Ramos (cell line): ENCODE results near the gene EPYC.

Experiments
- in situ Hi-C: fragments of 300-500 bp; cut with MboI; formaldehyde crosslinking; loops from one replicate; pipeline ENCODE4 v1.14.3; 2022; ENCODE audit warnings: low sequenced_read_pairs; ENCODE audit not compliant: unreplicated experiment

Gene EPYC

DNA sequence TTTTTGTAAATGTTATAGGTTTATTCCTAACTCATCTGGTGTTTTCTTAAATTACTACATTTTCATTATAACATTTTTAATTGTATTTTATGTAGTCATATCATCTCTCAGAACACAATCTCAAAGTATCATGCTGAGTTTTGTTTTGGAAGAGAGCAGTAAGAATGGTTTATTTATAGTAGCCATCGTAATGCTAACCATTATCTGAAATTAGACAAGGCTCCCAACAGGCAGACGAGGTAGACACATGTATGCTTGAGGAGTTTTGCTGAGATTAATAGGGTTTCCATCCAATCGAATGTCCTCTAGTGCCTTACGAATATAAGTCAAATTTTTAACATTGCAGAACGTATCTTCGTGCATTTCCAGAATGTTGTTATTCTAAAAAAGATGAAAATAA, 40.8 kb downstream of the EPYC start:
- in situ Hi-C loops, result no loop called here

- in situ Hi-C loops, result no loop called here
These were observed 43.6 kb downstream of the EPYC start for GRCh38 chr12:90961154-90961553.

DNA sequence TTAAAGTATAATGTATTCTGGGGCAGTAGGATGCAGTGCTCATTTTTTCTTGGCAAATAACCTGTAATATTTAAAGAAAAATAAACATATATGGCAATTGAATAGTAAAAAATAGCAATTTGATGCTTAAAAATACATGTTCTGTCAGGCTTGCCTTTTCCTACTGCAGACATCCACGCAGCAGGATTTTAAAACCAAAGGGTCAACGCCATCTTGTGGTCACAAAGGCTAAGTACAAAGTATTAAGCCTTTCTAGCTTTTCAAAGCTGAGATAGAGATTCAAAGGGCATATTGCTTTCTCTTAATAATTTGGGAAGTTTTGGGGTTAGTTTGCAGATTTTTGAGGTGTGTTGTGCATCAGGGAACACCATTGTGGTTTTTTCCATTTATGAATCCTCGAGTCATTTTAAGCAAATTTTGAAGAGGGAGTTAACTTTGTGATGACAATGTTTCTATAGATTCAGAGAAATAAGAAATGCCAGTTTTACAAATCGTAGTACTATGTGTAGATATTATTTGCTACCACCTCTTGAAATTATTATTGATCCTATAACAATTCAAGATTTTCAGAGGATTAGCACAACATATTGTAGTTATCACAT, 45.1 kb downstream of the EPYC start:
- in situ Hi-C loops, result no loop called here

DNA sequence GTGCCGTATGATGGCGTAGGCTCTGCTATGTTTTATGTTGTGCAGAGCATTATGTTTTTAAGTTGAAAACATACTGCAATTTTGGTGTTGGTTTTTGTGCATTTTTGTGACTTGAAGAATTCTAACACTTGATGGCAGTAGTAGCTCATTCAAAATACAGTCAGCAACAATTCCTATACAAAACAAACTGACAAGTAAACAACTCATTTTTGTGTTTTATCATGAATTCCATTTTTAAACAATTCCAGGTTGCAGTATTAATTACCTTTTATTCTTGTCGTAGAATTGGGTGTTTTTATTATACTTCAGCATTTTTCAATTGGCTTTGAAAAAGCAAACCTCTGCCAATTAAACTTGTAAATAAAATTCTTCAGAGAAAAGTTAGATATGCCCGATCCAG, 45.7 kb downstream of the EPYC start:
- in situ Hi-C loops, result no loop called here

- in situ Hi-C loops, result no loop called here
These were observed 46.4 kb downstream of the EPYC start for GRCh38 chr12:90958347-90958746.

GRCh38 chr12:90954921-90955320, 49.9 kb downstream of the EPYC start, which contains the start of gene CCER1:
CCER1 (minus strand) TSS chr12:90955176; CDS start chr12:90954742, 434 bp downstream.
- in situ Hi-C loops, result no loop called here

GRCh38 chr12:90954428-90954827, 50.3 kb downstream of the EPYC start:
- in situ Hi-C loops, result no loop called here

DNA sequence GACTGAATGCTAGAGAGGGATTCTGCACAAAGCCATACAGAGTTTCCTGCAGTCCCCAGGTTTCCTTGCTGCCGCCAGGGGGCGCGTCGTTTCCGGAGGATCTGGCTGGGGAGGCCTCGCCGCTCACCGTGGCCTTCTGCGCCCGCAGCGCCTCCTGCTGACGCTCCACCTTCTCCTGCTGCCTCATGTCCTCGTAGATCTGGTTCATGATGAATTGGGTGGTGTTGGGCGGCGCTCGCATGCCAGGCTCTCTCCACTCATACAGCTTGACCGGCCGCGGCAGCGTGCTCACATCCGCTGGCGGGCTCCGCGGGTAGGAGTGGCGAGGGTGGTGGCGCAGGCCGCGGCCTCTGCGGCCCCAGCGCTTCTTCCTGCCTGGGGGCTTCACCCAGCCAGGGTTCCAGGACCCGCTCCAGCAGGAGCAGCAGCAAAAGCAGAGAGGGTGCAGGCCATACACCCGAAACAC, 50.8 kb downstream of the EPYC start:
- in situ Hi-C loops, result no loop called here

DNA sequence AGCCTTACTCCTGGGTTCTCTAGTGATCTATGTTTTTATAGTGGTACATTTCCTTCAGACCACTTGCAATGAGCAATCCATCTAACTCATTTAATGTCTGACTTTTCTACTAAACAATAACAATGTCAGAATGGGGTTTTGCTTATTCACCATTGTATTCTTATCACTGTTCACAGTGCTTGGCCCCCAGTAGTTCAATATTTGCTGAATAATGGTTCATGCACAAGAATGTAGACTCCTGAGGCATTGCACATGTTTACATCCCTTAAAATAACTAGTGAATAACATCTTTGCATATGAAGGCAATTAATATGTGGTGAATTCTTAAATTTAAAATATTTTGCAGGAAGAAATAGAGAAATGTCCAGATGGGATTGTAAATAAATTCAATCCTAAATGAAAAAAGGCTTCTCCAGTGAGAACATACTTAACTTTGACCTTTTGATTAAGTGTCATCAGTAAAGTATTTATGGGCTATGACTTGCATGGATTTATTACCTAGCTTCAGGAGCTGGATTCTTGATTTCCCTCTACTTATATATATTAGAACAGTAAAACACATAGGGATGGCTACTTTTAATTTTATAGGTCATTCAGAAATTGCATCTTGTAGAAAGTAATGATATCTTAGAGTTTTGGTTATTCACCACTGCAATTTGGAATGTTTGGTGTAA, 53.2 kb downstream of the EPYC start:
- in situ Hi-C loops, result no loop called here

DNA sequence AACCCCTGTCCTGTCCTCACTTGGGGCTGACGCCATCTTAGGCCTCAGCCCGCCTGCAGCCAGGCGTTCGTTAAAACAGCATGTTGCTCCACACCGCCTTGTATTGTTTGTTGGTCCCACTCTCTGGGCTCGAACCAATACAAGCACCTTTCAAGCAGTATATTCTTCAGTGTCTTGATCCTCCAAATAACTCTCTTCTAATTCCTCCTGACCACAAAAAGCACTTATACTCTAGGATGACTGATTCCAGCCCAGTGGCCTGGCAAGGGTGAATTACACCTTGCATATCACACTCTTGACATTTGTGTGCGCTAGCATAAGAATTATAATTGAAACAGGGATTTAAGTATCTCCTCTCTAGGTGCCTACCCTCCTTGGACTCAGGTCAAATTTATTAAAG, 56.9 kb downstream of the EPYC start:
- in situ Hi-C loops, result loop anchor here (25.0 kb wide), 1 partner anchor 1411 kb away; the partner anchor contains the start of gene POC1B

- in situ Hi-C loops, result loop anchor here (25.0 kb wide), 1 partner anchor 1408 kb away; the partner anchor contains the start of gene POC1B
These were observed 59.6 kb downstream of the EPYC start for GRCh38 chr12:90945070-90945649.

GRCh38 chr12:90943255-90943654, 61.5 kb downstream of the EPYC start:
- in situ Hi-C loops, result loop anchor here (25.0 kb wide), 1 partner anchor 1406 kb away; the partner anchor contains the start of gene POC1B

- in situ Hi-C loops, result loop anchor here (25.0 kb wide), 1 partner anchor 1404 kb away; the partner anchor contains the start of gene POC1B
These were observed 63.8 kb downstream of the EPYC start for GRCh38 chr12:90940872-90941499.

DNA sequence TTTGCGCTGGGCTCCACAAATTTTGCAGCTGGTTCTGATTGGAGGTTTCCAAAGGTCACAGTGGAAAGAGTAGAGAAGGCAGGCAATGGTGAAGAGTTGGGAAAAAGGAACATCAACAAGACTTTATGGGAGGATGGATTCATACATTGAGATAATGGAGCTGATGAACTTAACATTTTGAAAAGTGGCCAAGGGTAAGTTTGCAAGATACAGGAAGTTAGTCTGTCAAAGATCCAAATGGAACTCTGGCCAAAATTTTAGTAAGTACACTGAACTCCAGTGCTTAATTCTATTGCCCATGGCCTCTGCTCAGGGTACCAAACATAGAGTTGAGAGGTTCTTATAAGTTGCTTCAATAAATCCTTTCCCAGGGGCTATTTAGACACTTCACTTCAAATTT, 65.4 kb downstream of the EPYC start:
- in situ Hi-C loops, result loop anchor here (25.0 kb wide), 1 partner anchor 1402 kb away; the partner anchor contains the start of gene POC1B

DNA sequence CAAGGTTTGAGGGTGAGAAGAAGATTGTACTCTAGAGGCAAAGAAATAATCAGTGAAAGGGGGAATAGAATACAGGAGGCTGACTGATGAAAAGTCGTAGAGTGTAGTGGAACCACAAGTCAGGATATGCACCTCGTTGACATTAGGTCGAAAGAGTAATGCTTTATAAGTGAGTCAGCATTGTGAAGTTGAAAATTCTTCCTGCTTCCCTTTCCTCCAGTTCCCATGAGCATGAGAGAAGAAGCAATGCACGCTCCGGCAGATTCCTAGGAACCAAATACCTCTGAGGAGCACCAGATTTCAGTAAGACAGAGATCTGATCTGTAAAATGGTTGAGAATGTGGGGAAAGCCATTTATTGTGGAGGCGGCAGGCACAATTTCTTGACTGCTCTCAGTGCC, 66.3 kb downstream of the EPYC start:
- in situ Hi-C loops, result loop anchor here (25.0 kb wide), 1 partner anchor 1401 kb away; the partner anchor contains the start of gene POC1B

DNA sequence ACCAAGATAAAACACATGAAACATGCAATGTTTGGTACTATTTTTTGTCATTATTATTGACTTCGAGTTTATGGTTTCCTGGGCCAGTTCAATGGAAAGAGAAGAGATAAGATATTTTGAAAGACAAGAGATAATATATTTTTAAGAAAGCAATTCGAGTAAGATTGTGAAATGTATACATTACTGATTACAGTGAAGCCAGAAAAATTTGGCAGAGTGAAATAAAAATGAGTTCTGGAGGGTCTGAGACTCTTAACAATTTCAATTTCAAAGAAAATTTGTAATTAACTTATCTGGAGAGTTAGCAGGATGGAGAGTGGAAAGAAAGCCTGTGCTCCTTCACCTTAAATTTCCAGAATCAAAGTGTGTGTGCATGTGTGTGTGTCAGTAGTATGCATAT, 67.1 kb downstream of the EPYC start:
- in situ Hi-C loops, result loop anchor here (25.0 kb wide), 1 partner anchor 1400 kb away; the partner anchor contains the start of gene POC1B

GRCh38 chr12:90936230-90937005, 68.4 kb downstream of the EPYC start:
- in situ Hi-C loops, result loop anchor here (25.0 kb wide), 1 partner anchor 1399 kb away; the partner anchor contains the start of gene POC1B

DNA sequence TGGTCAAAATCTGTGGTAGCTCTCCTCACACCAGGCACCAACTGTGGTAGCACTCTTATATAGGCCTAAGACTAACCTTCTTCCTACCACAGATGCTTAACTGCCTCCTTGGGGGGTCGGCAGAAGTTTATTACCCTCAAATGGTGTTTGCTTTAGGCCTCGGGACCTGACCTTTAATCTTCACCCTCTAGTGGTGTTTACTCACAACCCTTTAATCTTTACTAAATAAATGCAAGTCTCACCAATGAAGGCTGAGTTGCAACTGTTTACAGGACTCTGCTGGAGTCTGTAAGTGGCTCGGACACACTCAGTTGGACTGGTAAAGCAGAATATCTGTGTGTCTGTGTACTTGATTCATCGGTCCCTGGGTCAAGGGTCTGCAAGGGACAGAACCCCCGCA, 79.2 kb downstream of the EPYC start:
- in situ Hi-C loops, result loop anchor here (25.0 kb wide), 1 partner anchor 1388 kb away; the partner anchor contains the start of gene POC1B

DNA sequence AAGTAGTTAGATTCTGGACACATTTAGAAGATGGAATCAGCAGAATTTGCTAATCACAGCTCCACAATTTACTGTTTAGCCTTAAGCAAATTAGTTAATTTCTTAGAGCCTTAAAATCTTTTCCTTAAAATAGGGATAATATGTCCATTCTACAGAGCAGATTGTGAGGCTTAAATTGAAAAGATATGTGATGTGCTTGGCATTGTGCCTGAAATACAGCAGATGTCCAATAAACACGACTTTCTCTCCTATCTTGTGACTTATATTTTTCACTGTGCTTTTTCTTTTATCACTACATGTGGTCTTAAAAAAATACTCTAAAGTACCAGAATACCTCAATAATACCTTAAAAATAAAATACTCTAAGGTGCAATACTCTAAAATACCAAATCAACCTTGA, 80.4 kb downstream of the EPYC start:
- in situ Hi-C loops, result no loop called here
